Fibroblast of the aortic adventitia (primary cell): ENCODE data around the gene PLAC8. TPM values are rescaled to one million over a fixed set of nuclear protein-coding genes. Genes with fewer than 3 reads are reported as not detected.
"Not testable (repeated sequence)": the region's sequence is repeated elsewhere in the genome, so short reads cannot be mapped to it uniquely, and the experiment has no call there.

Source experiments
- DNase-seq: peaks from one replicate; pipeline ENCODE4 v3.0.0-alpha.2; 2010; ENCODE audit warnings: low read depth
- H3K4me3 ChIP-seq: 2 replicates; pipeline ENCODE4 v1.5.1; 2011; ENCODE audit warnings: low read depth, mild to moderate bottlenecking, control low read depth, low read length, moderate library complexity
- CTCF ChIP-seq: IDR thresholded peaks from 2 replicates; pipeline ENCODE4 v1.5.1; 2011; ENCODE audit warnings: mild to moderate bottlenecking, low read length, control low read depth, inconsistent platforms; ENCODE audit not compliant: insufficient read depth
- total RNA-seq: library from RNA; depleted of rRNA; stranded (reverse); fragments of >200 nt; gene quantifications from 2 replicates; pipeline ENCODE4 v1.2.3, GENCODE V29; 2012; ENCODE audit warnings: low replicate concordance

Gene PLAC8
- total RNA-seq, 1 donor = 0.36 TPM

- DNase-seq = no peak
- no peak overlapping the region for H3K4me3 ChIP-seq
- TF ChIP-seq CTCF = no peak
Measured at GRCh38 chr4:83112678-83113428, 1.7 kb downstream of the PLAC8 start.

- DNase-seq = no peak
- H3K4me3 ChIP-seq = no peak overlapping the region
- TF ChIP-seq CTCF = no peak
Measured at GRCh38 chr4:83112231-83112630, 2.3 kb downstream of the PLAC8 start.

- H3K4me3 ChIP-seq, DNase-seq: not testable (repeated sequence)
Measured at GRCh38 chr4:83111751-83112141, 2.8 kb downstream of the PLAC8 start.

GRCh38 chr4:83110970-83111750 is 3.4 kb downstream of the PLAC8 start:
- no peak for DNase-seq
- no peak overlapping the region for H3K4me3 ChIP-seq
- no peak for TF ChIP-seq CTCF

- DNase-seq = peak; percentile 61
- TF ChIP-seq CTCF = peak; percentile 66
- peak overlapping the region; percentile 62 for H3K4me3 ChIP-seq
Measured at GRCh38 chr4:83110223-83110945, 4.1 kb downstream of the PLAC8 start.

- no peak for DNase-seq
- TF ChIP-seq CTCF = no peak
- peak overlapping the region; percentile 62 for H3K4me3 ChIP-seq
Measured at GRCh38 chr4:83109480-83110222, 4.9 kb downstream of the PLAC8 start.
